T-helper 1 cell treated with Interleukin-12 subunit alpha and Interleukin-12 subunit beta and Interleukin-4 antibody, amounts not matched to agents 30 μg/mL and 1 μg/mL, for 36 hours (primary cell): ENCODE results near the gene ZNF655.
"Not testable (repeated sequence)": the region's sequence is repeated elsewhere in the genome, so short reads cannot be mapped to it uniquely, and the experiment has no call there.

ENCODE experiments used
- H3K27ac Mint-ChIP-seq: one replicate; pipeline ENCODE4 v1.8.0; 2021; ENCODE audit warnings: mild to moderate bottlenecking, mixed read lengths
- H3K27me3 Mint-ChIP-seq: one replicate; pipeline ENCODE4 v1.8.0; 2021; ENCODE audit warnings: low read depth, mixed read lengths
- H3K36me3 Mint-ChIP-seq: one replicate; pipeline ENCODE4 v1.8.0; 2021; ENCODE audit warnings: low read depth, mixed read lengths
- H3K4me1 Mint-ChIP-seq: one replicate; pipeline ENCODE4 v1.8.0; 2021; ENCODE audit warnings: low read depth, mixed read lengths
- H3K4me3 Mint-ChIP-seq: one replicate; pipeline ENCODE4 v1.8.0; 2021; ENCODE audit warnings: mild to moderate bottlenecking, moderate library complexity, mixed read lengths
- H3K9me3 Mint-ChIP-seq: one replicate; pipeline ENCODE4 v1.8.0; 2021; ENCODE audit warnings: mixed read lengths

The ZNF655 gene

DNA sequence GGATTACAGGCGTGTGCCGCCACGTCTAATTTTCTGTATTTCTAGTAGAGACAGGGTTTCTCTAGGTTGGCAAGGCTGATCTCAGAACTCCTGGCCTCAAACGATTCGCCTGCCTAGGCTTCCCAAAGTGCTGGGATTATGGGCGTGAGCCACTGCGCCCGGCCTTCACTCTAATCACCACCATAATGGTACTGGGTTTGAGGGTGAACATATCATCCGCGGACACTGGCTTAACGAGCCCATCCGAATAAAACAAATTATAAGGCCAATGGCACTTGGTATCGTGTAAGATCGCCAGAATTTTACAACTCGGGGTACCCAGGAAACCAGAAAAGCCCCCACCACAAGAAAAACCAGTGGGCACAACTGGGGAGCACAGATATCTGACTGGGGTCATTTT is 7.1 kb upstream of the ZNF655 start:
- peaks cover 28% of the 10 kb centered on the region for H3K4me1 Mint-ChIP-seq
- H3K27me3 Mint-ChIP-seq = no peaks in the 10 kb centered on the region
- H3K4me3 Mint-ChIP-seq = peak overlapping the region; percentile 91
- peak overlapping the region; percentile 95 for H3K27ac Mint-ChIP-seq
- H3K36me3 Mint-ChIP-seq = peaks cover 28% of the 10 kb centered on the region
- H3K9me3 Mint-ChIP-seq = peaks cover 28% of the 10 kb centered on the region

DNA sequence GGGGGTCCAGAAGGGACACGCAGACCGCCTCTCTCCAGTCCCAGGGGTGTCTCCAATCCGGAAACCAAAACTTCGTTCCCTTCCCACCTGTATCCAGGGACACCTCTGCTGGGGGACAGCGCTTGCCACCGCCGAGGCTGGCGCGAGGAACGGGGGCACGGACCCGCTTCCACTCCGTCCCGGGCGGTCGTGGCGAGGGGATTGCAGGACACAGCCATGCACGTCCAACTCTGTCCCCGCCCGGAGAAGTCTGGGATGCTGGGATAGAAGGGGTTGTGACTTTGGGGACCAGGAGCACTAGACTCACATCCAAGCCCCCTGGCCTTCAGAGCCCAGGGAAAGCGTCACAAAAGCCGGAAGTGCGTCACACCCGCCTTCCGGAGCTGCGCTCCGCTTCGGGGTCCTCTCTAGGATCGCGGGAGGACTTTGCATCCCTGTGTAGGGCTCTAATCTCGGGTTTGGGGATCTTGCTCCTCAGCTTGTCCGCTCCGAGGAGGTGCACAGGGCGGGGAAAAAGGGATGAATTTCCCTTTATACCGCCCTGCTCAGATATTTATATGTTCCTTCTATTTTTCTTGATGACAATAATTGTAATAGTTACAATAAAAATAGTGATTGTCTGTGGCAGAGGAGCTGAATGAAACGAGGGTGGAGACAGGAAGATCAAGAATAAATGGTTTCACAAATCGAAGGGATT is 6.5 kb upstream of the ZNF655 start, which contains the start of gene FAM200A:
FAM200A (minus strand) TSS at position 348 of the 697 bp plus-strand sequence. CDS start 3,707 bp downstream, outside the sequence.
- peak within 1 kb of the TSS; percentile 91 for H3K4me3 Mint-ChIP-seq
- peak within 1 kb of the TSS; percentile 95 for H3K27ac Mint-ChIP-seq
- peaks cover 28% of the 10 kb centered on the region for H3K36me3 Mint-ChIP-seq
- H3K9me3 Mint-ChIP-seq = peaks cover 23% of the 10 kb centered on the region
- H3K27me3 Mint-ChIP-seq = no peaks in the 10 kb centered on the region
- peaks cover 29% of the 10 kb centered on the region for H3K4me1 Mint-ChIP-seq

DNA sequence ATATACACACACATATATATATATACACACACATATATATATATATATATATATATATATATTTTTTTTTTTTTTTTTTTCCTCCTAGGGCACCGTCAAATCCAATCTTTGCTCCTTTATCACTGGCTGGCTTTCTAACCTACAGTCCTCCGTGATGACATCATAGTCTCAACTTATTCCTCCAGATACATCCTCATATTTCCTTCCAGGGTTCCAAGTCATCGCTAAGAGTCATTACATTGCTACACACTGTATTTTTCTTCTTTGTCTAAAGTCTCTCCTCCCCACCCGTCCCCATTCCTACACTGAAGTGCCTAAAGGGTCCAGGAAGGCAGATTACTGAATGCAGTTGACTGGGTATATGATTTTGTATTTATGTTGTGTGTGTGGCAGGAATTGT is 5.4 kb upstream of the ZNF655 start:
- peak overlapping the region; percentile 16 for H3K4me3 Mint-ChIP-seq
- H3K27ac Mint-ChIP-seq = no peak overlapping the region
- peaks cover 35% of the 10 kb centered on the region for H3K36me3 Mint-ChIP-seq
- no peaks in the 10 kb centered on the region for H3K27me3 Mint-ChIP-seq
- peaks cover 35% of the 10 kb centered on the region for H3K4me1 Mint-ChIP-seq
- H3K9me3 Mint-ChIP-seq = peaks cover 14% of the 10 kb centered on the region

DNA sequence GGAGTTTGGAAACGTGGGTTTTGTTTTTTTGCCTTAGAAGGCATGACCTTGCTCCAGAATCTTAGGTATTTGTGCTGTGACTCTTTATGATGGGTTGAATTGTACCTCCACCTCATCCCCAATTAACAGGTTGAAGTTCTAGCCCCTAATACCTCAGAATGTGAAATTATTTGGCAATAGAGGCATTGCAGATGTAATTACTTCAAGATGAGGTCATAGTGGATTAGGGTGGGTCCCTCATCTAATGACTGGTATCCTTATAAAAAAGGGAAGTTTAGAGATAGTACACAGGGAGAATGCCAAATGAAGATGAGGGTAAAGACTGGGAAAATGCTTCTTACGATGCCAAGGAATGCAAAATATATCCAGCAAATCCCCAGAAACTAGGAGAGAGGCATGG is 3.5 kb upstream of the ZNF655 start:
- Mint-ChIP-seq H3K9me3 (peaks cover 6% of the 10 kb centered on the region), H3K27me3 (no peaks in the 10 kb centered on the region), H3K27ac (no peak overlapping the region), H3K36me3 (peaks cover 29% of the 10 kb centered on the region), H3K4me1 (peaks cover 35% of the 10 kb centered on the region), H3K4me3 (no peak overlapping the region)

DNA sequence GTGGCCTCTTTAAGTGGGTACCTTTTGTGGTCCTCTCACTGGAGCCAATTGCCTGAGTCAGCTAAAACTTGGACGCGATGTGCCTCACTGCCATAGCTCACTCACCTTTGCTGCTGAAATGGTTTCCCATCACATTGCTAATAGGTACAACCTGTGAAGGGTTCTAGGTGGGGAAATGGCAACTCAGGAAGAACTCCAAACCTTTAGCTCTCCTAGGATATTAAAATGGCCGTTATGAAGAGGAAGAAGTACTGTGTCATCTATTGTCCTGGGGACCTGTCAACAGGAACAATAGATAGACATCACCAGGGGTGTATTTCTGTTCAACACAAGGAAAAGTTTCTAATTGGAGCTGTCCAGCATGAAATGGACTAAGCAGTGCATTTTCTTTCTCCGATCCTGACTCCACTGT is 1.2 kb upstream of the ZNF655 start:
- Mint-ChIP-seq H3K36me3 (peaks cover 38% of the 10 kb centered on the region), H3K4me3 (peak overlapping the region; percentile 98), H3K27me3 (no peaks in the 10 kb centered on the region), H3K9me3 (no peaks in the 10 kb centered on the region), H3K27ac (peak overlapping the region; percentile 97), H3K4me1 (peaks cover 39% of the 10 kb centered on the region)

DNA sequence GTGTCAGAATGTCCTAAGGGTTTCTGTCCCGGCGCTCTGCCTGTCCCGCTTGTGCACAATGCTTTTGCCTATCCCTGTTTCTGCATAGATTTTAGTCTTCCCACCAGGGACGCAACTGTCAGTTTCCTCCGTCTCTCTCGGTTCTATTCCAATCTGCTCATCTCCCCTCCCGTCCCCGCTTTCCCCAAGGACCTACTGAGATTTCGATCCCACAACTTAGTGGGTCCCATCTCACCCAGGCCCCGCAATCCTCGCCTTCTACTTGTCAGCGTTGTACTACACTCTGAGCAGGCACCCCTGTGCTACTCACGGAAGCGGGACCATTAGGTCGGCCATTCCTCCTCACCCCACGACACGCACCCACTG is 519 bp upstream of the ZNF655 start:
- Mint-ChIP-seq H3K36me3 (peaks cover 45% of the 10 kb centered on the region), H3K27me3 (no peaks in the 10 kb centered on the region), H3K9me3 (no peaks in the 10 kb centered on the region), H3K4me3 (peak overlapping the region; percentile 98), H3K27ac (peak overlapping the region; percentile 97), H3K4me1 (peaks cover 41% of the 10 kb centered on the region)

DNA sequence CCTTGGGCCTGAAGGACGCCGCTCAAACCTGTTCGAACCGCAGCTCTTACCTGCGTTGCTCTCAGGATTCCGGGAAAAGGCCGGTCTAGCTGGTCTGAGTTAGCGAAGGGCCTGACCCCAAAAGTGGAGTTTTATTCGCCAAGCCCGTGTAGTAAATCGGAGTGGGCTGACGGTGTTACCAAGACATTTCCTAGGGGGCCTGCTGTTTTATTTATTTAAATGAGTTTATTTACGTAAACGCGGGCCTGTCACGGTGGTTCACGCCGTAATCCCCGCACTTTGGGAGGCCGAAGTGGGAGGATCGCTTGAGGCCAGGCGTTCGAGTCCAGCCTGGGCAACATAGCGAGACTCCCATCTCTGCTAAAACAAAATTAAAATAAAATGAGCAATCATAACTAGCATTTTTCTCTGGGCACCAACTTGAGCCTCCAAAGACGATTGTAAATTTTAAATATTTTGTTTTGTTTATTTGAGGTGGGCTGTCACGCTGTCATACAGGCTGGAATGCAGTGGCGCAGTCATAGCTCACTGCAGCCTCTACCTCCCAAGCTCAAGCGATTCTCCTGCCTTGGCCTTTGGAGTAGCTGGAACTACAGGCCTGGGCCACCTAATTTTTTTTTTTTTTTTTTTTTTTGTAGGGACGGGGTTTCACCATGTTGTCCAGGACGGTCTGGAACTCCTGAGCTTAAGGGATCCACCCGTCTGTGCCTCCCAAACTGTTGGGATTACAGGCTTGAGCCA is 903 bp downstream of the ZNF655 start:
- H3K9me3 Mint-ChIP-seq = no peaks in the 10 kb centered on the region
- H3K4me1 Mint-ChIP-seq = peaks cover 42% of the 10 kb centered on the region
- peaks cover 52% of the 10 kb centered on the region for H3K36me3 Mint-ChIP-seq
- H3K27me3 Mint-ChIP-seq = no peaks in the 10 kb centered on the region
- H3K4me3 Mint-ChIP-seq = peak overlapping the region; percentile 98
- H3K27ac Mint-ChIP-seq = peak overlapping the region; percentile 97

DNA sequence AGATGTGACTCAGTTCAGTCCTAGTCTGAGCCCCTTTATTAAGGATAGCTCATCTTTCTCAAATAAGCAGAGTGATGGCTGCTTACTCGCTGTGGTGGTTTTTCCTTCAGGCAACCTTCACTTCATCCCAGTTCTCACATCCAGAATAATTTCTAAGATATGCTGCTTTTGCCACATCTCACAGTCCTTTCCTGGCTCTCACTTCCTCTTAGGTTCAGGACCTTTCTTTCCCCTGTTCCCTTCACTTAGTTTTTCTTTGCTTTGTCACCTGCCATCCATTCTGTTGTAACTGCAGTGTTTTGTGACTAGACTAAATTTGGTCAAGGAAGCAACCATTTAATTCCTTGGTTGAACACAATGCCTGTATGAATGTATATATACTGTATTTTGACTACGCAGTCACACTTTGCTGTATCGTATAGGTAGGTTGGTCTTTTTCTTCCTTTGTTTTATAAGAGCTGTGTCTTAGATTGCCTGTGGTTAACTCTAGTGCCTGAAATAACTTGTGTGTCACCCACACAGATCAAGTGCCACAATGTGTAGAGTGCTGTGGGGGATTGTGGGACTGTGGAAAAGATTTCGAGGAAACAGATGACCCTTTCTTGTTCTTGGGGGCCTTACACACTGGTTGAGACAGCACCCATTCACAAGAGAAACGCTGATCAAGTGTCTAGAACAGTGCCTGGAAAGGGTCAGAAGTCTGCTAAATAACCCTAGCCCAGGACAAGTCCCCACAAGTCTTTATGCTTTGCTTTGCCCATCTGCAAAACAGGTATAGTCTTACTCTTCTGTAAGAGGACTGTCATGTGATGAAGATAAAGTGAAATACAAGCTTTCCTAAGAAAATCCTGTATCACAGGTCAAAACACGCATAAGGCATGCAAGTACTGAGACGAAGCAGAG is 2.6 kb downstream of the ZNF655 start:
- peaks cover 55% of the 10 kb centered on the region for H3K36me3 Mint-ChIP-seq
- H3K27me3 Mint-ChIP-seq = no peaks in the 10 kb centered on the region
- peak overlapping the region; percentile 55 for H3K27ac Mint-ChIP-seq
- no peaks in the 10 kb centered on the region for H3K9me3 Mint-ChIP-seq
- H3K4me3 Mint-ChIP-seq = peak overlapping the region; percentile 68
- H3K4me1 Mint-ChIP-seq = peaks cover 39% of the 10 kb centered on the region

DNA sequence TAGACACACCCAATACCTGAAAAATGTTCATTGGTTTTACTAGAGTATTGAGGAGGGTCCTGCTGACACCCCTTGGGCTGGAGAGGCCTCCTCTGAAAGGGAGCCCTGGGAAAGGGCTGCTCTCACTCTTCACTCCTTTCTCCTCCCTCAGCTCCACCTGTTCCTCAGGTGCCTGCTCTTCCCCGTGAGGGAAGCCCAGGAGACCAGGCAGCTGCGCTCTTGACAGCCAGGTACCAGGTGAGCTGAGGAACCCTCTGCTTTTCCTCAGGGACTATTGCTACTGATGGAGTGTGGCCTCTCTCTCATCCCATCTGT is 3.3 kb downstream of the ZNF655 start:
- Mint-ChIP-seq H3K27ac (no peak overlapping the region), H3K36me3 (peaks cover 56% of the 10 kb centered on the region), H3K9me3 (no peaks in the 10 kb centered on the region), H3K27me3 (no peaks in the 10 kb centered on the region), H3K4me1 (peaks cover 38% of the 10 kb centered on the region), H3K4me3 (no peak overlapping the region)

DNA sequence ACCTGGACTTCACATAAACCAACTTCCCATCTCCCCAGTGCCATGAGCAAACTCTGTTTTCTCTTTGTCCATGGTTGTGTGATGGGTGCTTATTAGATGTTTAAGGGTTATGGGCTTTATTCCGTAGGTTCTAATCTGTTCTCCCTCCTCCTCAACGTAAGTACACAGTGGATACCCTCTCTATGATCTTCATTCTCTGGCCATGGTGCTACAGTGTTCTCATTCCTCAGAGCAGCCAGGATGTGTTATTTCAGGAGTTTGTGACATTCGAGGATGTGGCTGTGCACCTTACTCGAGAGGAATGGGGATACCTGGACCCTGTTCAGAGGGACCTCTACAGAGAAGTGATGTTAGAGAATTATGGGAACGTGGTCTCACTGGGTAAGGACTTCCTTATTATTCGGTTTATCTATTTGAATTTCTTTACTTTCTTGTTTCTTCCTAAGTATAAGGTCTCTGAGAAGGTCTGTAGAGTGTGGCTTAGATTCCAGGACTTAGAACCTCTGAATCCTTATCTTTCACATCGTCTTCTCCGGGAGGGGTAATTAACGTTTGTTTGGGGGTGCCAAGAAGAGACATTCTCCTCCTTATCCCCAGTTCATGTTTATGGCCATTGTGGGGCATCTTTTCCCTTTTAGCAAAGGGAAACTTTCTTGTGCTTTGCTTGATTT is 3.8 kb downstream of the ZNF655 start:
- Mint-ChIP-seq H3K9me3 (no peaks in the 10 kb centered on the region), H3K4me3 (no peak overlapping the region), H3K27me3 (no peaks in the 10 kb centered on the region), H3K36me3 (peaks cover 54% of the 10 kb centered on the region), H3K4me1 (peaks cover 35% of the 10 kb centered on the region), H3K27ac (peak overlapping the region; percentile 65)

DNA sequence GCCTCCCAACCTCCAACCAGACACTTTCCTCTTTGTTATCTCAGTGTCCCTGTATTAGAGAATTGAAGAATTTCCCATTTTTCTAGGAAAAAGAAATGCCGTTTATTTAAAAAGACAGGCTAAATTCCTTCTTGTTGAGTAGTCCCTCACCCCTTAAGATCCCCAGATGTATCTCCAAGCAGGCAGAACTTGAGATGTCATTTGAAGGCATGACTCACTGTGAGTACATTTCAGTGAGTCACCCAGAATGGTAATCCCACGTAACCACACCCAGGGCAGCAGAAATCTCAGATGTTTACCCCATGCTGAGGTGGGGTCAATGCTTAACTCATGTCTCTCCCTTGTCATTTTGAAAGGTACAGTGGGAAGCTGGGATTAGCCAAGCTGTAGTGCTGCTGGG is 4.4 kb downstream of the ZNF655 start:
- no peaks in the 10 kb centered on the region for H3K9me3 Mint-ChIP-seq
- H3K36me3 Mint-ChIP-seq = peaks cover 51% of the 10 kb centered on the region
- peaks cover 31% of the 10 kb centered on the region for H3K4me1 Mint-ChIP-seq
- H3K4me3 Mint-ChIP-seq = no peak overlapping the region
- peak overlapping the region; percentile 65 for H3K27ac Mint-ChIP-seq
- H3K27me3 Mint-ChIP-seq = no peaks in the 10 kb centered on the region

DNA sequence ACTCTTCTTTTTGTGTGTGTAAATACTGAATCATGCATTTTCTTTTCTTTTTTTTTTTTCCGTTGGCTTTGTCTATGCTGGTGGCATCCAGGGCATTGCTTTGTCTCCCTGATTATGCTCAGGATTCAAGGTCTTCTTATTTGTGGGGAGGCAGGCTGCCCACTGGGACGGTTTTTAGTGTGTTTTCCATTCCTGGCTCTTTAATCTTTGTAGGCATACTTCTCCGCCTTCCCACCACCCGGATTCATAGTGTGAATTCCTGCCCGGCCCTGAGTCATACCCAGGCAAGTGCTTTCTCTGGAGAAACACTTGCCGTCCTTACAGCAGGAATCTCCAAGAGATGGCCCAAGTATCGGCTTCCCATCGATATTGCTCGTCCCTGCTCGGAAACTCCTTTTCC is 5.2 kb downstream of the ZNF655 start:
- H3K36me3 Mint-ChIP-seq = peaks cover 48% of the 10 kb centered on the region
- no peak overlapping the region for H3K4me3 Mint-ChIP-seq
- H3K9me3 Mint-ChIP-seq = no peaks in the 10 kb centered on the region
- H3K4me1 Mint-ChIP-seq = peaks cover 31% of the 10 kb centered on the region
- H3K27ac Mint-ChIP-seq = no peak overlapping the region
- H3K27me3 Mint-ChIP-seq = no peaks in the 10 kb centered on the region

DNA sequence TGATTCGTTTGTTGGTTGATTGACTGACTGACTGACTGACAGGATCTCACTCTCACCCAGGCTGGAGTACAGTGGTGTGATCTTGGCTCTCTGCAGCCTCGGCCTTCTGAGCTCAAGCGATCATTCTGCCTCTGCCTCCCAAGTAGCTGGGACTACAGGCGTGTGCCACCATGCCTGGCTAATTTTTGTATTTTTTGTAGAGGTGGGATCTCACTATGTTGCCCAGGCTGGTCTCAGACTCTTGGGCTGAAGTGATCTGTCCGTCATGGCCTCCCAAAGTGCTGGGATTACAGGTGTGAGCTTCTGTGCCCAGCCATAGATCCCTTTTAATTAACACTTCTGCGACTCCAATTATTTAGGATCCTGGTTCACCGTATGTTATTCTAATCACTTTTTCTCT is 10.3 kb downstream of the ZNF655 start:
- not testable (repeated sequence) for H3K9me3 Mint-ChIP-seq, H3K27ac Mint-ChIP-seq, H3K27me3 Mint-ChIP-seq, H3K4me1 Mint-ChIP-seq, H3K4me3 Mint-ChIP-seq
- H3K36me3 Mint-ChIP-seq = peaks cover 56% of the 10 kb centered on the region

DNA sequence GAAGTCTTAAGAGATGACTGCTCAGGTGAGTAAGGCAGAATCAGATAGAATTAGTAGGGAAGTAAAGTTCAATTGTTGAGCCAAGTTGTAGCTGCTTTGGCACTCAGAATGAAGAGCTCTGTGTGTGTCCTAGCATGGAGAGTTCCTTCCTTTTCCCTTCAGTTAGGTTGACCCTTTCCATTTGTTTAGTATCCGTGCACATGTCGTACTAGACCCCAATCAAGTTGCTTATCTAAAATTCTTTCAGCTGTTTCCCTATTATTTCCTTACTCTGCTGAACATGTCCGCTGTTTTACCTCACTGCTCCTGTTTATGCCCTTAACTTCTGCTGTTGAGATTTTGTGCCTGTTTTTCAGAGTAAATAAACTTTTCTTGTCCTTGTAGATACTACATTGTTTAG is 13.3 kb downstream of the ZNF655 start:
- no peaks in the 10 kb centered on the region for H3K9me3 Mint-ChIP-seq
- no peaks in the 10 kb centered on the region for H3K4me1 Mint-ChIP-seq
- no peaks in the 10 kb centered on the region for H3K27me3 Mint-ChIP-seq
- H3K27ac Mint-ChIP-seq = no peak overlapping the region
- no peak overlapping the region for H3K4me3 Mint-ChIP-seq
- peaks cover 37% of the 10 kb centered on the region for H3K36me3 Mint-ChIP-seq
